HepG2 (cell line): ENCODE results near the gene ZNRD2. TPM values are rescaled to one million over a fixed set of nuclear protein-coding genes. Genes with fewer than 3 reads are reported as not detected.

Source experiments
- ATAD3A ChIP-seq: sonication (generic); formaldehyde crosslinking; IDR thresholded peaks from 2 replicates; pipeline ENCODE4 v1.4.0; 2020; ENCODE audit warnings: missing genetic modification reagents
- ATF2 ChIP-seq: sonication (generic); formaldehyde crosslinking; IDR thresholded peaks from 2 replicates; pipeline ENCODE4 v1.4.0; 2020; ENCODE audit warnings: missing genetic modification reagents
- FIP1L1 ChIP-seq: fragments of 200-400 bp; formaldehyde crosslinking; IDR thresholded peaks from 2 replicates; pipeline ENCODE4 v1.6.1; 2018; ENCODE audit warnings: low read depth, mild to moderate bottlenecking, low read length, moderate library complexity, borderline replicate concordance; ENCODE audit not compliant: insufficient read depth
- HOXD1 ChIP-seq: sonication (generic); formaldehyde crosslinking; IDR thresholded peaks from 2 replicates; pipeline ENCODE4 v1.5.0; 2020; ENCODE audit warnings: missing genetic modification reagents
- JDP2 ChIP-seq: sonication (generic); formaldehyde crosslinking; IDR thresholded peaks from 2 replicates; pipeline ENCODE4 v1.8.1; 2022; ENCODE audit warnings: missing genetic modification reagents, borderline replicate concordance
- KMT2A ChIP-seq: sonication (generic); formaldehyde crosslinking; IDR thresholded peaks from 2 replicates; pipeline ENCODE4 v1.4.0; 2020; ENCODE audit warnings: missing genetic modification reagents
- LBX2 ChIP-seq: sonication (generic); formaldehyde crosslinking; IDR thresholded peaks from 2 replicates; pipeline ENCODE4 v1.5.0; 2020; ENCODE audit warnings: missing genetic modification reagents, mild to moderate bottlenecking, borderline replicate concordance
- MAFK ChIP-seq, 2 experiments: IDR thresholded peaks in 1 of 2; conservative IDR thresholded peaks in 1 of 2; 2 replicates each; pipeline ENCODE4 v1.6.1; 2011; ENCODE audit warnings: improper control_type of control experiment in 2 of 2, low read length in 2 of 2
- MAZ ChIP-seq, 2 experiments: sonication (generic) in 1 of 2; formaldehyde crosslinking in 1 of 2; IDR thresholded peaks; 2 replicates each; pipeline versions ENCODE4 v1.5.0 to v1.6.1; 2012 to 2020; ENCODE audit warnings: low read depth in 2 of 2, mild to moderate bottlenecking in 2 of 2, borderline replicate concordance in 1 of 2, improper control_type of control experiment in 1 of 2, low read length in 1 of 2, missing genetic modification reagents in 1 of 2, moderate library complexity in 1 of 2
- NCOA1 ChIP-seq: sonication (generic); formaldehyde crosslinking; IDR thresholded peaks from 2 replicates; pipeline ENCODE4 v1.9.0; 2021; ENCODE audit warnings: missing genetic modification reagents
- NFRKB ChIP-seq: fragments of 450-650 bp; IDR thresholded peaks from 2 replicates; pipeline ENCODE4 v1.6.1; 2017
- NR3C1 ChIP-seq: sonication (generic); formaldehyde crosslinking; IDR thresholded peaks from 2 replicates; pipeline ENCODE4 v1.4.0; 2020; ENCODE audit warnings: missing genetic modification reagents
- PAX8 ChIP-seq: sonication (generic); formaldehyde crosslinking; IDR thresholded peaks from 2 replicates; pipeline ENCODE4 v1.8.0; 2022; ENCODE audit warnings: mild to moderate bottlenecking, missing genetic modification reagents, borderline replicate concordance
- PHF8 ChIP-seq: sonication (generic); formaldehyde crosslinking; IDR thresholded peaks from 2 replicates; pipeline ENCODE4 v1.5.0; 2020; ENCODE audit warnings: missing genetic modification reagents
- RARA ChIP-seq: IDR thresholded peaks from 2 replicates; pipeline ENCODE4 v1.6.1; 2016; ENCODE audit warnings: missing genetic modification reagents, missing compliant biosample characterization
- STAT5B ChIP-seq: sonication (generic); formaldehyde crosslinking; IDR thresholded peaks from 2 replicates; pipeline ENCODE4 v1.4.0; 2020; ENCODE audit warnings: missing genetic modification reagents
- ZFP36 ChIP-seq: fragments of 150-350 bp; IDR thresholded peaks from 2 replicates; pipeline ENCODE4 v1.6.1; 2018; ENCODE audit warnings: borderline replicate concordance, low read length, low read depth; ENCODE audit not compliant: partially characterized antibody
- ZKSCAN5 ChIP-seq: sonication (generic); formaldehyde crosslinking; IDR thresholded peaks from 2 replicates; pipeline ENCODE4 v1.5.1; 2020; ENCODE audit warnings: mild to moderate bottlenecking, missing genetic modification reagents
- ZNF263 ChIP-seq: sonication (generic); formaldehyde crosslinking; IDR thresholded peaks from 2 replicates; pipeline ENCODE4 v1.4.0; 2020; ENCODE audit warnings: missing genetic modification reagents
- ZNF292 ChIP-seq: sonication (generic); formaldehyde crosslinking; IDR thresholded peaks from 2 replicates; pipeline ENCODE4 v1.8.1; 2022; ENCODE audit warnings: mild to moderate bottlenecking, low read depth, missing genetic modification reagents, borderline replicate concordance
- ZNF326 ChIP-seq: sonication (generic); formaldehyde crosslinking; IDR thresholded peaks from 2 replicates; pipeline ENCODE4 v1.4.0; 2020; ENCODE audit warnings: missing genetic modification reagents, borderline replicate concordance
- ZNF337 ChIP-seq: sonication (generic); formaldehyde crosslinking; IDR thresholded peaks from 2 replicates; pipeline ENCODE4 v1.5.1; 2020; ENCODE audit warnings: missing genetic modification reagents, low read depth, mild to moderate bottlenecking, borderline replicate concordance
- ZNF589 ChIP-seq: sonication (generic); formaldehyde crosslinking; conservative IDR thresholded peaks from 2 replicates; pipeline ENCODE4 v1.8.0; 2022; ENCODE audit warnings: mild to moderate bottlenecking, moderate library complexity, missing genetic modification reagents
- ZNF773 ChIP-seq: sonication (generic); formaldehyde crosslinking; IDR thresholded peaks from 2 replicates; pipeline ENCODE4 v1.4.0; 2020; ENCODE audit warnings: missing genetic modification reagents, borderline replicate concordance
- ZNF775 ChIP-seq: sonication (generic); formaldehyde crosslinking; IDR thresholded peaks from 2 replicates; pipeline ENCODE4 v1.4.0; 2020; ENCODE audit warnings: missing genetic modification reagents, mild to moderate bottlenecking, moderate library complexity, borderline replicate concordance
- ZNF781 ChIP-seq: sonication (generic); formaldehyde crosslinking; IDR thresholded peaks from 2 replicates; pipeline ENCODE4 v1.5.1; 2020; ENCODE audit warnings: borderline replicate concordance, mild to moderate bottlenecking, missing genetic modification reagents; ENCODE audit errors: not compliant biosample characterization
- polyA plus RNA-seq, 8 experiments: library from polyadenylated mRNA; depleted of rRNA in 3 of 8; stranded (reverse) in 7 of 8; unstranded in 1 of 8; fragments of >200 nt; fragmentation: Illumina TruSeq in 4 of 8; extraction: Trizol in 4 of 8; gene quantifications; 2 replicates each; pipeline versions ENCODE4 v1.2.1 to v1.2.3, GENCODE V29; 2011 to 2016; ENCODE audit warnings: low read depth in 4 of 8, missing spikeins in 1 of 8, mixed read lengths in 1 of 8; ENCODE audit not compliant: insufficient read depth in 1 of 8
- total RNA-seq, 5 experiments: library from RNA; depleted of rRNA; stranded (reverse); fragments of >200 nt; fragmentation: Illumina TruSeq; extraction: Trizol; gene quantifications; 2 replicates each; pipeline ENCODE4 v1.2.3, GENCODE V29; 2016; ENCODE audit warnings: low read depth in 1 of 5
- TF ChIP-seq, protein P1 (sequence below): sonication (generic); formaldehyde crosslinking; IDR thresholded peaks from 2 replicates; pipeline ENCODE4 v1.8.0; 2022; ENCODE audit warnings: mild to moderate bottlenecking, missing genetic modification reagents; ENCODE audit not compliant: insufficient replicate concordance

The ZNRD2 gene
- total and polyA plus RNA-seq, 2 of the 13 experiments (the other 11 are each of a cell fraction or from before 2014, with no cell fraction given) = 29.2 to 34.0 TPM

DNA sequence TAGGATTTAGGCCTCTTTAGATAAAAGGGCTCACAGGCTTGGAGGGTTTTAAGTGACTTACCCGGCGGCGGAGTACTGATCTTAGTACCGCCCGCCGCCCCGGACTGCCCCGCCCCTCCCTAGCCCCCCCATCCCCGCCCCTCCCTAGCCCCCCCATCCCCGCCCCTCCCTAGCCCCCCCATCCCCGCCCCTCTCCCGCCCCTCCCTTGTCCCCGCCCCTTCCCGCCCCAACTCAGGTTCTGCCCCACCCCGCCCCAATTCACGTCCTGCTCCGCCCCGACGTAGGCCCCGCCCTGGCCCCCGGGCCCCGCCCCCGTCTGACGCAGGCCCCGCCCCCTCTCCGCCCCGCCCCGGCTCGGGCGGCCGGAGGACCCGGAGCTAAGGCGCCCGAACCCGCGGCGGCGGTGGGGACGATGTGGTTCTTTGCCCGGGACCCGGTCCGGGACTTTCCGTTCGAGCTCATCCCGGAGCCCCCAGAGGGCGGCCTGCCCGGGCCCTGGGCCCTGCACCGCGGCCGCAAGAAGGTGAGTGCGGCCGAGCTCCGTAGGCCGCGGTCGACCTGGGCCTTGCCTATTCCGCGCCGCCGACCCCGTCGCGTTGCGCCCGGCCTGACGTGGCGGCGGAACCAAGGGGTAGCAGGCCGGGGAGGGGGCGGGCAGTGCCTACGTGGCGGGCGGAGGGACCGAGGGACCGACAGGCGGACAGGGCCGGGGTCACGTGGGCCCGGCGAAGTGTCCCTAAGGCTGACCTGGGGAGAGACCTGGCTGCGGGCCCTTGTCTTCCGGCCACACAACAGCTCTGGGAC is 45.3 kb upstream of the ZNRD2 start, which contains the start of gene SCYL1 (continued):
- TF ChIP-seq FIP1L1 (no peak), ZNF263 (no peak), ZNF775 (CRISPR knock-in tag) (no peak), NR3C1 (no peak), NCOA1 (no peak), JDP2 (CRISPR knock-in tag) (no peak), ZNF773 (CRISPR knock-in tag) (peak; percentile 77; the same call in 1 of the 2 replicates), ZNF781 (CRISPR knock-in tag) (no peak), ZNF337 (no peak), ZNF589 (no peak), PHF8 (CRISPR knock-in tag) (peak; percentile 91), ZNF292 (CRISPR knock-in tag) (no peak), MAFK (conservative IDR thresholded peaks at IDR 0.05 in 1 of 2, IDR thresholded peaks at IDR 0.05 in 1 of 2; ENCODE audit: low read length in 2 of 2) (no peak), PAX8 (no peak), HOXD1 (CRISPR knock-in tag) (peak; percentile 46; the same call in 1 of the 2 replicates), MAZ (IDR thresholded peaks at IDR 0.05; ENCODE audit: borderline replicate concordance, low read depth, low read length) (no peak), MAZ (CRISPR knock-in tag; IDR thresholded peaks at IDR 0.05; ENCODE audit: low read depth) (0 out of 2 replicates have a peak, but pooled peaks have one; percentile 62), ATF2 (CRISPR knock-in tag) (no peak), ZNF326 (no peak), KMT2A (CRISPR knock-in tag) (0 out of 2 replicates have a peak, but pooled peaks have one; percentile 61), RARA (CRISPR knock-in tag) (no peak), LBX2 (CRISPR knock-in tag) (no peak), ZKSCAN5 (CRISPR knock-in tag) (no peak), NFRKB (no peak), ZFP36 (no peak), STAT5B (no peak), ATAD3A (no peak)
- TF ChIP-seq, protein P1, sequence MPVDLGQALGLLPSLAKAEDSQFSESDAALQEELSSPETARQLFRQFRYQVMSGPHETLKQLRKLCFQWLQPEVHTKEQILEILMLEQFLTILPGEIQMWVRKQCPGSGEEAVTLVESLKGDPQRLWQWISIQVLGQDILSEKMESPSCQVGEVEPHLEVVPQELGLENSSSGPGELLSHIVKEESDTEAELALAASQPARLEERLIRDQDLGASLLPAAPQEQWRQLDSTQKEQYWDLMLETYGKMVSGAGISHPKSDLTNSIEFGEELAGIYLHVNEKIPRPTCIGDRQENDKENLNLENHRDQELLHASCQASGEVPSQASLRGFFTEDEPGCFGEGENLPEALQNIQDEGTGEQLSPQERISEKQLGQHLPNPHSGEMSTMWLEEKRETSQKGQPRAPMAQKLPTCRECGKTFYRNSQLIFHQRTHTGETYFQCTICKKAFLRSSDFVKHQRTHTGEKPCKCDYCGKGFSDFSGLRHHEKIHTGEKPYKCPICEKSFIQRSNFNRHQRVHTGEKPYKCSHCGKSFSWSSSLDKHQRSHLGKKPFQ = no peak
